Endometrial microvascular endothelial cells (primary cell): ENCODE data around the gene PIGB. TPM values are rescaled to one million over a fixed set of nuclear protein-coding genes. Genes with fewer than 3 reads are reported as not detected.
"Not testable (repeated sequence)": the region's sequence is repeated elsewhere in the genome, so short reads cannot be mapped to it uniquely, and the experiment has no call there.

Experiments used
- in situ Hi-C: cut with HindIII; loops from 2 replicates; pipeline ENCODE4 v1.10.0; 2017; ENCODE audit warnings: low sequenced_read_pairs, low pct_unique_long_range_greater_than_20kb; ENCODE audit errors: inconsistent ontology term
- total RNA-seq: library from RNA; depleted of rRNA; stranded (reverse); fragments of >200 nt; gene quantifications from one replicate; pipeline ENCODE4 v1.2.3, GENCODE V29; 2015; ENCODE audit errors: inconsistent ontology term

PIGB gene
- total RNA-seq: 16.7 TPM

DNA sequence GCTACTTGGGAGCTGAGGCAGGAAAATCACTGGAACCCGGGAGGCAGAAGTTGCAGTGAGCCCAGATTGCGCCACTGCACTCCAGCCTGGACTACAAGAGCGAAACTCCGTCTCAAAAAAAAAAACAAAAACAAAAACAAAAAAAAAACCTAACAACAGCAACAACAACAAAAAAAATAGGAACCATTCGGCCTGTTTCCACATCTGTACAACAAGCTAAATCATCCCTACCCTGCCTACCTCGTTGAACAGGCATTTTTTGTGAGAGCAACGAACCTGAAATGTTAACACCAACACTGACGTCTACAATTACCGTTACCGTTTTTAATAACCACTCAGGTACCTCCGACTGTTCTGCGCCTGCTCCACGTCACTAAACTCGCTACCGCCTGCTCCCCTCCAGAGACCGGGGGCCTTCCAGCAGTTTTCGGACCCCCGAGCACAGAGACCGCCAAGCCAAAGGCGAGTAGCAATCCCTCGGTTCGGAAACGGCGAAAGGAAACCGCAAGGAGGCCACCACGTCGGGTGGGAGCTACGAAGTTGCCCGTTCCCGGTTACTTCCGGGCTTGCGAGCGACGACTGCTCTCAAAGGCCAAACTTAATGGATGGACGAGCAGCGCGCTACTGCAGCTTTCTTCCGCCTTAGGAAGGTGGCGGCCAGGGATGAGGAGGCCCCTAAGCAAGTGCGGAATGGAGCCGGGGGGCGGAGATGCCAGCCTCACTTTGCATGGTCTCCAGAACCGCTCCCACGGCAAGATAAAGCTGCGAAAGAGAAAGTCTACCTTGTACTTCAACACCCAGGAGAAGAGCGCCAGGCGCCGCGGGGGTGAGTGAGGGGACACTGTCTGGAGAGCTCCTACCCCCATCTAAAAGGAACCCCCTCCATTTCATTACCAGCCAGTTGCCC lies at the start of gene PIGB, which contains the start of gene PIGBOS1:
Gene PIGB, plus strand, starts transcription at position 635 of the 907 bp plus-strand sequence. Its CDS starts 29 bp downstream, at position 664.
Gene PIGBOS1, minus strand, starts transcription at position 536 of the 907 bp plus-strand sequence. CDS start 1,331 bp downstream, outside the sequence.
- in situ Hi-C loops: no loop called here

DNA sequence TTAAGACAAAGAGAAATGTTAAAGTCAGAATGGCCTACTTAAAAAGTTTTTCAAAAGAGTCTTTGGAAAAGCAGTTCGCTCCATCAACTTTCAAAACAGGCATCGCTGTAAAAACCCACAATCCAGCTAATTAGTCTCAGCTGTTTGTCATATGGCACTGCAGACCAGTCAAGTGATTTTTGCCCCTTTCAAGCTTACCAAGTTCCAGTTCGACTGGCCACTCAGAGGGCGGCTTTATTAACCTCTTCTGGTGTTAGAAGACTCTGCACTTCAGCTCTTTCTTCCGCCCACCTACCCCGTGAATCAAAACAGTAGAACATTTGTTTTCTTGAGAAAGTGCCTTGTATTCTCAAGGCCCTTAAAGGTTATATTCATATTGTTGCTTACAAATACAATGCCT lies 48.7 kb upstream of the PIGB start:
- in situ Hi-C loops: no loop called here

DNA sequence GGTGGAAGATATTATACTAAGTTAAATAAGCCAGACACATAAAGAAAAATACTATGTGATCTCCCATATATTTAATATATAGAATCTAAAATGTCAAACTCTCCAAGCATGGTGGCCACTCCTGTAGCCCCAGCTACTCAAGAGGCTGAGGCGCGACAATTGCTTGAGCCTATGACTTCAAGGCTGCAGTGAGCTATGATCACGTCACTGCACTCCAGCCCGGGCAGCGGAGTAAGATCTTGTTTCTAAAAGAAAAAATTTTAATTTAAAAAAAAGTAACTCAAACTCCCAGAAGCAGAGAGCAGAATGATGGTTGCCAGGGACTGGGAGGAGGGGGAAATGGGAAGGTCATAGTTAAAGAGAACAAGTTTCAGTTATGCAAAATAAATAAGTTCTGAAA lies 42.7 kb upstream of the PIGB start:
- in situ Hi-C loops: no loop called here

DNA sequence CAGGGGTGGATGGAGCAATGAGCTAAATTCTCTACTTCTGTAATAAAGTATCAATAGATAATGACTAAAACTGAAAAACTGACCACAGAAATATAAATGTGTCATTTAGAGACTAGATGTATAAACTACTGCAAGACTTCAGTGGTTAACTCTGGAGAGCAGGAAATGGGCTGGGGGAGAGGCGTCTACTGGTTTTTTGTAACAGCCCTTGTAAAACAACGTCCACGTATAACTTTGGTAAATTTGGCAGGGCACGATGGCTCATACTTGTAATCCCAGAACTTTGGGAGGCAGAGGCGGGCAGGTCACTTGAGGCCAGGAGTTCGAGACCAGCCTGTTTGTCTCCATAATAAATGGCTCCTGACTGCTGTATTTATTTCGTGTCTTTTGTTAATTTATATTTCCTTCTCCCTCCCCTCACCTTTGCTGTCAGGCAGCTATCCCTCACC lies 41.9 kb upstream of the PIGB start:
- in situ Hi-C loops: no loop called here

DNA sequence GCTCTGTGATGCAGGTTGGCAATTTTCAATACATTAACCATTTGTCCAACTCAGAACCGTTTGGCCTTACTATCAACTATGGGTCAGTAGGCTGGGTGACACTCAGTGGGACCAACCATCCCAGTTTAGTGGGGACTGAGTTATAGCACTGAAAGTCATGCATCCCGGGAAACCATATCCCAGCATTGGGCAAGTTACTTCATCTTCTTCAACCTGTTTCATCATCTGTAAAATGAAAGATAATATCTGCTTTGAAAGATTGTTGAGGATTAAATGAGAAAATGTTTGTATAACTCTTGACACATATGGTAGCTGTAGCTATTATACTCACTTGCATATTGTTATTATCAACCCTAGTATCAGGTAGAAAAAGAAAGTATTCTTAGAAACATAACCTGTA lies 41.3 kb upstream of the PIGB start:
- in situ Hi-C loops: no loop called here

DNA sequence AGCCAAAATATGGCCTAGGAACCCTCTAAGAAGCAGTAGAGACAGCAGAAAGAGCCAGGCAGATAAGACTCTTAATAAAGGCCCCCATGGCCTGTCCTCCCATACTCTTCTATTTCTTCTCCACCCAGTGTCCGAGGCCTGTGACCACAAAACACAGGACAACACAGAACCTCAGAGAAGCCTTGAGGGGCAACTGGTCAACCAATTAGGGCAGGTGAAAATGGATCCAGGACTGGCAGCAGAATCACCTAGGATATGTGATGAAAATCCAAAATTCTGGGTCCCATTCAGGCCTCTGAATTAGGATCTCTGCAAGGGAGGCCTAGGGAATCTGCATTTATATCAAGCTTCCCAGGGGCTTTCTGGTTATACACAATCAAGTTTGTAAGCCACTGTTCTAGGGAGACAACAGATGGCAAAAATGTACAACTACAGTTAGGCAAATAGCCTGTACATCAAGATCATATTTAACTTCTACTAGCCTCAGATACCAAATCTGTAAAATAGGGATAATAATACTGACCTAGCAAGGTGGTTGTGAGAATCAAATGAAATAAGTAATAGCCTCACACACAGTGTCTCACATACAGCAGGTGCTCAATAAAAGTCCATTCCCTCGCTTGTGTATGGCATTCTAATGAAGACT lies 39.8 kb upstream of the PIGB start:
- in situ Hi-C loops: no loop called here

DNA sequence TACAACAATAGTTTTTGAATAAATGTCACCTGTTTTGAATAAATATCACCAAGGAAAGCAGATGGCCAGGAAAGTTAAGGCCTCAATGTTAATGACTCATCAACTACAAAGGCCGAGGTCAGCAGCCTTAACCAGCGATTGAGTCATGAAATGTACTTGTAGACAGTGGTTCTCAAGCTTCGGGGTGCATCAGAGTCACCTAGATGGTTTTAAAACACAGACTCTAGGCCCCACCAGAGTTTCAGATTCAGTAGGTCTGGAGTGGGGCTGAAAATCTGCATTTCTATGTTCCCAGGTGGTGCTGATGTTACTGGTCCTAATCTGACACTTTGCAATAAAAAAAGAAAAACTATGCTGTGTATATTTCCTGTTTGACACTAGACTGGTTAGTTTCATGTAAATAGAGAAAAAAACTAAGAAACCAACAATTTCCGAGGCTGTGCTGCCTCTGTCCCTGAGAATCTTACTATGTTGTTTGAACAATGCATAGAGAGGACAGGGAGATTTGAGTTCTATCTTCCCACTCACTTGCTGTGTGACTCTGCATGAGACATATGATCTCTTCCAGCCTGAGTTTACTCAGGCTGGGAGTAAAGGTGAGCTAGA lies 39.2 kb upstream of the PIGB start:
- in situ Hi-C loops: no loop called here

DNA sequence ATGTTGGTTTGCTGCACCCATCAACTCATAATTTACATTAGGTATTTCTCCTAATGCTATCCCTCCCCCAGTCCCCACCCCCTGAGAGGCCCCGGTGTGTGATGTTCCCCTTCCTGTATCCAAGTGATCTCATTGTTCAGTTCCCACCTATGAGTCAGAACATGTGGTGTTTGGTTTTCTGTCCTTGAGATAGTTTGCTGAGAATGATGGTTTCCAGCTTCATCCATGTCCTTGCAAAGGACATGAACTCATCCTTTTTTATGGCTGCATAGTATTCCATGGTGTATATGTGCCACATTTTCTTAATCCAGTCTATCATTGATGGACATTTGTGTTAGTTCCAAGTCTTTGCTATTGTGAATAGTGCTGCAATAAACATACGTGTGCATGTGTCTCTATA lies 38.4 kb upstream of the PIGB start:
- in situ Hi-C loops: not testable (repeated sequence)

DNA sequence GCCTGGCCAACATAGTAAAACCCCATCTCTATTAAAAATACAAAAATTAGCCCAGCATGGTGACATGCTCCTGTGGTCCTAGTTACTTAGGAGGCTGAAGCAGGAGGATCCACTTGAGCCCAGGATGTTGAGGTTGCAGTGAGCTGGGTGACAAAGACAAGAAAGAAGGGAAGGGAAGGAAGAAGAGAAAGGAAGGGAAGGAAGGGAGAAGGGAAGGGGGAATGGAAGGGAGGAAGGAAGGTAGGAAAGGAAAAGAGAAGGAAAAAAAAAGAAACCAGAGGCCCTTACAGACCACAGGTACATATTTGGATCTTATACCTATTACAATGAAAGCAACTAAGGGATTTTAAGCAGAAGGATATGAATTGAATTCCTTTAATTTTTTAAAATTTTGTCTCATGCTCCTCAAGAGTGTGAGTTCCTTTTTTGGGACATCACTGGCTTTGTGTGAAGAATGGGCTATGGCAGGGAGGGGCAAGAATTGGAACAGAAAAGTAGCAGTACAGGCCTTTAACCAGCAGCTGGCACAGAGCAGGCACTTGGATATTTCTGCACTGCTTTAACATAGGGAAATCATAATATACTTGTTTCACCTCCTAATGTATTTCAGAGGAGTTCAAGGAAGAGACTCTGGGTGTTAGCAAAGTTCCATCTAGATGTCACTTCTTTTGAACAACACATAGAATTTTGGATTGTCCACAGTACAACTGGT lies 37.3 kb upstream of the PIGB start:
- in situ Hi-C loops: no loop called here

DNA sequence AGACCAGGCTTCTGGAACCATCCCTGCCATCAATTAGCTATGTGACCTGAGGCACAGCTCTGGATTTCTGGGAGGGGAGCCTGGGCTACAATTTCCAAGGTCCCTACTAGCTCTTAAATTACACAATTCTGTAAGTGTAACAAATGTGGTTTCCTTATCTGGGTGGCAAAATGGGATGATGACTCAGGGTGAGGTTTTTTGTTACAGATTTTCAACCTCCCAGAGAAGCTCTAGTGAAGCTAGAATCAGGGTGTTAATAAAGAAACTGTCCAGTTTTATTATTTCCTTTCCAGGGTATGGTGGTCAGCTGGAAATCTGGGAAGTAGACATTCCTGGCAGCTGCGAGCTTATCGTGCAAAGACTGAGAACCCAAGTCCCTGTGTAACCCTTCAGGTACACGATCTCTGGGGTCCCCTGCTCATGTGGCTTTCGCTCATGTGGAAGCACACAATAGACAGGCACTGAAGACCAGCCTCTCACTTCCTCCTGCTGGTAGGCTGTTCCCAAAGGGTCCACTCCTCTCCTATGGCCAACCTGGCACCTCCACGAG lies 36.7 kb upstream of the PIGB start:
- in situ Hi-C loops: no loop called here

DNA sequence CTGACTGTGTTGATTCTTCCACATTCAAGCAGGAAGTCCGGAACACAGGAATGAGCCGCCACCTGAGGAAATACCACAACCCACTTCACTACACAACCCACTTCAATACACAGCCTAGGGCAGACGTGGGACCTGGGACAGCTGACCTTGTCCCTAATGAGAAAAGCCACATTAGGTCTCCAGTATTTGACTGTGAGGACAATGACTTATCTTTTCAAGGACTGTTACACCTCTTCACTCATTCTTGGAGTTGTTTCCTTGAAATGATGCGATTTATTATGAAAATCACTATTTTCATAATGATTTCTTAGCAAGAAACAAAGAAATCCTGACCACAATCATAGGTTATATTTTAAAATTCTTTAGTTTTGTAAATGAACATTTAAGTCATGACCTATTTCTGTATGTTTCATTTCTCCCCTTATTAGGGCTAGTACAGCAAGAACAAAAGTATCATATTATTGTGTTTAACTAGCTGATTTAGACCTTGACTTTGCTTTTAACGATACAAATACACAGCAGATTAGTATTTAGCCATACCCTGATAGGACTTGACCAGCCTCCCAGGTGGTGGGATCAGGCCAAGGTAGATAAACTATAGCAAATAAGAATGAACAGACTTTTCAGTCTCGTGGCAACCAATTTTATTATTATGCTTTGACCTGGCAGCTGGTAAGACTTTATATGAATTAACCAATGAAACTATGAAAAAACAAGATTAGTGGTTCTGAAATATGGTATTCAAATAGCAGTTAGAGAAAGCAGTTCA lies 35.5 kb upstream of the PIGB start:
- in situ Hi-C loops: no loop called here

DNA sequence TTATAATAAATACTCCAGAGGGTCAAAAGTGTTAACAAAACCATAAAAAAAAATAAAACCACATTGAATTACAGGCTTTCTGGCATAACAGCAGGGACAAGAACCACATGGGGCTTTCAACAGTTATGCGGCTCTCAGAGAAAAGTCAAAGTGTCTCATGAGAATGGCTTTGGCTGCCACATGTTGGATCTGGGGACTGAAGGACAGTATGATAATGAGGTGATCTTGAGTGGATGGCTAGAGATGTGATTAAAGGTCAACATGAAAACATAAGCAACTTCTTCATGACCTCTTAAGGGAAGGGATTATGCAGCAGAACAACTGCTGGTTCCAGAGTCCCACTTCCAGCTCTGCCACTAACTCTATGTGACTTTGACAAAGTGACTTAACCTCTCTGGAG lies 34.6 kb upstream of the PIGB start:
- in situ Hi-C loops: no loop called here

DNA sequence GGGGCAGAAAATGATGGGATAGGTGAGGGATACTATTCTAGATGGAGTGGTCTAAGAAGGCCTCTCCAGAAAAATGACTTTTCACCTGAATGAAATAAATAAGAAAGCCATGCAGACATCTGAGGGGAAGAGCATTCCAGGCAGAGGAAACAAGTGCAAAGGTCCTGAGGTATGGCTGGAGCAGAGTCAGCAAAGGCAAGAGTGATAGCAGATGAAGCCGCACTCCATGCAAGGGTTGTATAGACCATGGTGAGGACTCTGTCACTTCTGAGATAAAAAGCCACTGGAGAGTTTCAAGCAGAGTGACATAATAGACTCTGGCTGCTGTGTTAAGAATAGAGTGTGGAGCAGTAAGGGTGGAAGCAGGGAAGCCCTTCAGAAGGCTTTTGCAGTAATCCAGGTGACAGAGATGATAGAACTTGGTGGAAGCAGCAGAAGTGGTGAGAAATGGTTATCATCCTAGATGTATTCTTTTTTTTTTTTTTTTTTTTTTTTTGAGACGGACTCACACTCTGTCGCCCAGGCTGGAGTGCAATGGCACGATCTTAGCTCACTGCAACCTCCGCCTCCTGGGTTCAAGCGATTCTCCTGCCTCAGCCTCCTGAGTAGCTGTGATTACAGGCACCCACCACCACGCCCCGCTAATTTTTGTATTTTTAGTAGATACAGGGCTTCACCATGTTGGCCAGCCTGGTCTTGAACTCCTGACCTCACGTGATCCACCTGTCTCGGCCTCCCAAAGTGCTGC lies 32.4 kb upstream of the PIGB start:
- in situ Hi-C loops: not testable (repeated sequence)

DNA sequence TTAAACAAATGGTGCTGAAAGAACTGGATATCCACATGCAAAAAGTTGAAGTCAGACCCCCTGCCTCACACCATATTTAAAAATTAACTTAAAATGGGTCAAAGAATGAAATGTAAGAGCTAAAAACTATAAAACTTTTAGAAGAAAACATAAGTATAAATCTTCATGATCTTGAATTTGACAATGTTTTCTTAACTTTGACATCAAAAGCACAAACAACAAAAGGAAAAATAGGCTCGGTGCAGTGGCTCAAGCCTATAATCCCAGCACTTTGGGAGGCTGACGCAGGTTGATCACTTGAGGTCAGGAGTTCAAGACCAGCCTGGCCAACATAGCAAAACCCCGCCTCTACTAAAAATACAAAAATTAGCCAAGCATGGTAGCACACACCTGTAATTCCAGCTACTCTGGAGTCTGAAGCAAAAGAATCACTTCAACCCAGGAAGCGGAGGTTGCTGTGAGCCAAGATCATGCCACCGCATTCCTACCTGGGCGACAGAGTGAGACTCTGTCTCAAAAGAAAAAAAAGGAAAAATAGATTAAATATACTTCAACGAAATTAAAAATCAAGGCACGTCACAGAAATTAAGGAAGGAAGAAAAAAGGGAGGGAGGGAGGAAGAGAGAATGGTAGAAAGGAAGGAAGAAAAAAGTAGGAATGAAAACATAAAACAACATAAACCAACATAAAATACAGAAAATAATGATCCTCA lies 30.9 kb upstream of the PIGB start:
- in situ Hi-C loops: no loop called here

DNA sequence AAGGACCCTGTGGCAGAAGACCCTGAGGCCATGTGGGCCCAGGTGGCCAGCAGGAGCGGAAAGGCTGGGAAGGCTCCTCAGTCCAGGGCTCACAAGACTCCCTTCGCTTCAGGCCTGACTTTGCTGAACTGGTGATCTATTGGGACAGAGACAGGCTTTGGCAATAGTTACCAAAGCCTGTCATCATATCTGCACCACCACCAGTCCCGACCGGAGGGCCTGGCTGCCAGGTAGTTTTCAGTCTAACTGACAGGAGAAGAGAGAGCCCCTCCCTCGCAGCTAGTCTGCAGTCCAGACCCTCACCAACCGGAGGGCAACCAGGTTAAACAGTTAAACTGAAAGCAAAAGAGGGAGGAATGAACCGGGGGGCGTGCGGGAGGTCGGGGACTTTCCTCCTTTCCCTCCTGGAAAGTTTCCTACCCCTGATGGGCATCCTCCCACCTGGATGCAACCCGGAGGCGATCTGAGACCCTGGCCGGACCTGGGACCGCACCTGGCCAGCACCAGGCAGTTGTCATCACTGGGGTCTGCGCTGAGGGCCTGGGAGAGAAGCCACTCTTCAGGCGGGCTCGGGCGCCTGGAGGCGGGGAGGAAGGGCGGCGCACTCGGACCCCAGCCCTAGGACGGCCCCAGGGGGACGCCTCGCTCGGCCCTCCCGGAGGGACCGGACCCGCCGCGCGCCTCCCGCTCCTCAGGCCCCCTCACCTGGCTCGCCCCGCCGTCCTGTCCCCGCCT lies 29.8 kb upstream of the PIGB start:
- in situ Hi-C loops: no loop called here
